NCI-H128 (cell line): ENCODE data around the gene ZSCAN21.
"Not testable (repeated sequence)": the region's sequence is repeated elsewhere in the genome, so short reads cannot be mapped to it uniquely, and the experiment has no call there.

ENCODE experiments used
- DNase-seq: peaks from one replicate; lab custom pipeline; 2025; ENCODE audit not compliant: unreplicated experiment; lab: John Stamatoyannopoulos, UW

The ZSCAN21 gene

GRCh38 chr7:100049441-100050291 is at the start of gene ZSCAN21:
Gene ZSCAN21, plus strand, starts transcription at chr7:100049774. Its CDS starts 7,233 bp downstream, at chr7:100057007.
- DNase-seq: peak; percentile 53

GRCh38 chr7:100000239-100000638 is 49.3 kb upstream of the ZSCAN21 start:
- no peak for DNase-seq

GRCh38 chr7:100003711-100004661 is 45.6 kb upstream of the ZSCAN21 start:
- DNase-seq: no peak

GRCh38 chr7:100007887-100008286 is 41.7 kb upstream of the ZSCAN21 start:
- no peak for DNase-seq

GRCh38 chr7:100008525-100008924 is 41.0 kb upstream of the ZSCAN21 start:
- DNase-seq: no peak

GRCh38 chr7:100009952-100010351 is 39.6 kb upstream of the ZSCAN21 start:
- not testable (repeated sequence) for DNase-seq

GRCh38 chr7:100010901-100011300 is 38.7 kb upstream of the ZSCAN21 start:
- DNase-seq: no peak

GRCh38 chr7:100011516-100011915 is 38.1 kb upstream of the ZSCAN21 start:
- DNase-seq: no peak

GRCh38 chr7:100012385-100013327 is 36.9 kb upstream of the ZSCAN21 start:
- DNase-seq: not testable (repeated sequence)

GRCh38 chr7:100013328-100013676 is 36.3 kb upstream of the ZSCAN21 start:
- DNase-seq: no peak

GRCh38 chr7:100015232-100016214 is 34.1 kb upstream of the ZSCAN21 start, which contains the start of gene ZKSCAN1:
Gene ZKSCAN1, plus strand, starts transcription at chr7:100015596. Its CDS starts 7,911 bp downstream, at chr7:100023507.
- peak; percentile 80 for DNase-seq

- no peak for DNase-seq
These were observed 33.2 kb upstream of the ZSCAN21 start for GRCh38 chr7:100016215-100016901.

- DNase-seq: no peak
These were observed 32.3 kb upstream of the ZSCAN21 start for GRCh38 chr7:100017300-100017699.

GRCh38 chr7:100017875-100018274 is 31.7 kb upstream of the ZSCAN21 start:
- no peak for DNase-seq

GRCh38 chr7:100019908-100020307 is 29.7 kb upstream of the ZSCAN21 start:
- no peak for DNase-seq

- no peak for DNase-seq
These were observed 28.3 kb upstream of the ZSCAN21 start for GRCh38 chr7:100021297-100021696.

GRCh38 chr7:100022621-100023020 is 27.0 kb upstream of the ZSCAN21 start:
- DNase-seq: no peak

GRCh38 chr7:100023526-100023925 is 26.0 kb upstream of the ZSCAN21 start:
- no peak for DNase-seq
